ENCODE measurements around the gene HOXB1. TPM values are rescaled to one million over a fixed set of nuclear protein-coding genes. Genes with fewer than 3 reads are reported as not detected.
A peak's percentile ranks its signal among the peaks of the same experiment; 100 is the strongest.

Gene HOXB1
- total RNA-seq, 4 donors from 2014 or later, result 0.19 TPM; not detected in 3

- Histone ChIP-seq H3K4me3 (no peak overlapping the region), H3K27ac (peak overlapping the region; percentile 35 to 95 (median 92)), H3K27me3 (peaks cover 0 to 76% (median 0%) of the 10 kb centered on the region in 4 donors), H3K9me3 (no peaks in the 10 kb centered on the region), H3K36me3 (peaks cover 0 to 25% (median 6%) of the 10 kb centered on the region in 3 donors), H3K4me1 (peaks cover 7 to 99% (median 59%) of the 10 kb centered on the region in 3 donors)
- no peak for DNase-seq
- 47 to 51% methylated on average over 3 of the region's 3 CpGs for WGBS, 2 donors
- intact Hi-C loops (cut with DNase I), result no loop called here
- TF ChIP-seq POLR2A (IDR thresholded peaks at IDR 0.05), result no peak
- TF ChIP-seq, protein P1, sequence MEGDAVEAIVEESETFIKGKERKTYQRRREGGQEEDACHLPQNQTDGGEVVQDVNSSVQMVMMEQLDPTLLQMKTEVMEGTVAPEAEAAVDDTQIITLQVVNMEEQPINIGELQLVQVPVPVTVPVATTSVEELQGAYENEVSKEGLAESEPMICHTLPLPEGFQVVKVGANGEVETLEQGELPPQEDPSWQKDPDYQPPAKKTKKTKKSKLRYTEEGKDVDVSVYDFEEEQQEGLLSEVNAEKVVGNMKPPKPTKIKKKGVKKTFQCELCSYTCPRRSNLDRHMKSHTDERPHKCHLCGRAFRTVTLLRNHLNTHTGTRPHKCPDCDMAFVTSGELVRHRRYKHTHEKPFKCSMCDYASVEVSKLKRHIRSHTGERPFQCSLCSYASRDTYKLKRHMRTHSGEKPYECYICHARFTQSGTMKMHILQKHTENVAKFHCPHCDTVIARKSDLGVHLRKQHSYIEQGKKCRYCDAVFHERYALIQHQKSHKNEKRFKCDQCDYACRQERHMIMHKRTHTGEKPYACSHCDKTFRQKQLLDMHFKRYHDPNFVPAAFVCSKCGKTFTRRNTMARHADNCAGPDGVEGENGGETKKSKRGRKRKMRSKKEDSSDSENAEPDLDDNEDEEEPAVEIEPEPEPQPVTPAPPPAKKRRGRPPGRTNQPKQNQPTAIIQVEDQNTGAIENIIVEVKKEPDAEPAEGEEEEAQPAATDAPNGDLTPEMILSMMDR (IDR thresholded peaks at IDR 0.05), result no peak
Observed at GRCh38 chr17:48549281-48549630, 18.4 kb upstream of the HOXB1 start.

DNA sequence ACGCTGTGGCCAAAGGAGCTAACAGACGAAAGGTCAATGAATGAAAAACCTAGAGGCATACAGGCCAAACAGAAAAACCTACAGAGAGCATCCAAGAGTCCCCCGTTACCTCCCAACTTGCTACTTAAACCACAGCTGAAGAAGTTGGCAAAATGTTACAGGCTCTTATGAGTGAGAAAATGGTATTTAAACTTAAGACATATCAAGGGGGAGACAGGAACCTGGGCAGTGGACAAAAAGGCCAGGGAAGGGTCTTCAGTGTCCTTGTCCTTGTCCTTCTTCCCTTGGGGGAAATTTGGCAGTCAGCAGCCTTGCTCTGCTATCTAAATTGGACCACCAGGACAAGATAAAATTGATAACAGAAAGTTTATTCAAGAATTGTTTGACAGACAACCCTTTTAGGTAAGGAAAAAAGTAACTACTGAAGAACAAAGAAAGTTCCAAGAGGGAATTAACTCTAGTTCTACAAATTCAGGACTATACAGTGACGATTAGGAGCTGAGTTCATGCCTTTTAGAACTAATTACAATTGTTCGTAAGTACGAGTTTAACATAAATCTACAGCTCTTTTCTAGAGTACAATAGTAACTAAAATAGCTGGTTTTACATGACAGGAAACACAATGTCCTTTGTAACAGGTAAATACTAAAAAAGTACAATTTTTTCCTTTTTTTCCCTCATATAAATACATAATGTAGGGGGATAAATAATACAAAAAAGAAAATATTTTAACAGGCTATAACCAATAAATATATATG is 17.9 kb upstream of the HOXB1 start:
- peaks cover 7 to 93% (median 56%) of the 10 kb centered on the region in 3 donors for H3K4me1 ChIP-seq
- peaks cover 0 to 76% (median 0%) of the 10 kb centered on the region in 4 donors for H3K27me3 ChIP-seq
- TF ChIP-seq POLR2A (IDR thresholded peaks at IDR 0.05), result no peak
- TF ChIP-seq, protein P1 (IDR thresholded peaks at IDR 0.05), result no peak
- peak overlapping the region in 2 of 4 donors; percentile 31 to 56 for H3K4me3 ChIP-seq
- peak overlapping the region; percentile 74 to 95 (median 92) for H3K27ac ChIP-seq
- peaks cover 0 to 25% (median 6%) of the 10 kb centered on the region in 3 donors for H3K36me3 ChIP-seq
- intact Hi-C loops (cut with DNase I), result no loop called here
- H3K9me3 ChIP-seq, result no peaks in the 10 kb centered on the region
- WGBS, 2 donors, result 41 to 47% methylated on average over 4 to 6 of the region's 6 CpGs
- no peak for DNase-seq

GRCh38 chr17:48547808-48548522 is 17.2 kb upstream of the HOXB1 start:
- 28 to 30% methylated on average over 23 to 24 of the region's 24 CpGs for WGBS, 2 donors
- Histone ChIP-seq H3K4me1 (peaks cover 7 to 92% (median 53%) of the 10 kb centered on the region in 3 donors), H3K27ac (peak overlapping the region; percentile 91 to 95 (median 92)), H3K36me3 (peaks cover 0 to 25% (median 6%) of the 10 kb centered on the region in 3 donors), H3K27me3 (peaks cover 0 to 81% (median 0%) of the 10 kb centered on the region in 4 donors), H3K4me3 (peak overlapping the region; percentile 5 to 56 (median 26)), H3K9me3 (no peaks in the 10 kb centered on the region)
- DNase-seq, result no peak
- intact Hi-C loops (cut with DNase I), result no loop called here
- TF ChIP-seq, protein P1 (IDR thresholded peaks at IDR 0.05), result no peak
- no peak for TF ChIP-seq POLR2A (IDR thresholded peaks at IDR 0.05)

- 17% methylated on average over 10 of the region's 10 CpGs for WGBS, 2 donors
- intact Hi-C loops (cut with DNase I), result no loop called here
- H3K36me3 ChIP-seq, result peaks cover 0 to 23% (median 6%) of the 10 kb centered on the region in 3 donors
- no peaks in the 10 kb centered on the region for H3K9me3 ChIP-seq
- peak overlapping the region in 3 of 4 donors; percentile 22 to 56 (median 31) for H3K4me3 ChIP-seq
- no peak for TF ChIP-seq POLR2A (IDR thresholded peaks at IDR 0.05)
- TF ChIP-seq, protein P1 (IDR thresholded peaks at IDR 0.05), result no peak
- peak overlapping the region; percentile 91 to 95 (median 92) for H3K27ac ChIP-seq
- H3K27me3 ChIP-seq, result peaks cover 0 to 82% (median 0%) of the 10 kb centered on the region in 4 donors
- peaks cover 7 to 91% (median 48%) of the 10 kb centered on the region in 3 donors for H3K4me1 ChIP-seq
- no peak for DNase-seq
Observed at GRCh38 chr17:48546924-48547807, 16.4 kb upstream of the HOXB1 start.
